Motor neuron (in vitro differentiated cells): ENCODE data around the gene NNT. TPM values are rescaled to one million over a fixed set of nuclear protein-coding genes. Genes with fewer than 3 reads are reported as not detected.

ENCODE experiments used
- ATAC-seq, 8 experiments: fragments of 200-7000 bp; cut with Tn5 transposase; replicated peaks in 6 of 8; 2 replicates each; pipeline ENCODE4 v1.8.0; 2021; ENCODE audit warnings: mild to moderate bottlenecking in 8 of 8, moderate library complexity in 8 of 8
- H3K27ac ChIP-seq, 2 donors: fragments of 250-450 bp; sonication (Bioruptor Pico); 2 replicates each; pipeline ENCODE4 v1.9.0; 2021; ENCODE audit warnings: antibody characterized with exemption in 2 of 2, mild to moderate bottlenecking in 2 of 2, moderate library complexity in 1 of 2
- H3K4me1 ChIP-seq, 2 donors: fragments of 250-450 bp; sonication (Bioruptor Pico); replicated peaks in 1 of 2; 2 replicates each; pipeline ENCODE4 v1.6.1; 2021; ENCODE audit warnings: antibody characterized with exemption in 2 of 2, mild to moderate bottlenecking in 2 of 2, moderate library complexity in 1 of 2
- H3K4me3 ChIP-seq, 5 donors: fragments of 250-450 bp; sonication (Bioruptor Pico); 2 replicates each; pipeline ENCODE4 v1.9.0; 2021; ENCODE audit warnings: antibody characterized with exemption in 5 of 5, mild to moderate bottlenecking in 5 of 5, moderate library complexity in 4 of 5
- WGBS, 10 experiments: fragments of 450-650 bp; shearing (Covaris generic); methylation state at CpG; one replicate each; pipeline ENCODE4 v1.0.0; 2022; 5-methylcytosine and 5-hydroxymethylcytosine counted together
- in situ Hi-C, 9 experiments: fragments of 400-800 bp; cut with MboI; loops; one replicate each; pipeline ENCODE4 v1.15.0; 2021; ENCODE audit warnings: low sequenced_read_pairs in 9 of 9, low pct_unique_long_range_greater_than_20kb in 2 of 9; ENCODE audit not compliant: unreplicated experiment in 9 of 9
- total RNA-seq, 8 experiments: library from RNA; unstranded; fragments of 300-600 nt; gene quantifications; 2 replicates each; pipeline versions ENCODE4 v1.2.3 to v1.2.4, GENCODE V29; 2022

The NNT gene
- total RNA-seq: 100 to 1,000 TPM in 1 of 8 experiments, 10 to 100 TPM in 7; 37.0 to 112 (median 50.4) TPM

DNA sequence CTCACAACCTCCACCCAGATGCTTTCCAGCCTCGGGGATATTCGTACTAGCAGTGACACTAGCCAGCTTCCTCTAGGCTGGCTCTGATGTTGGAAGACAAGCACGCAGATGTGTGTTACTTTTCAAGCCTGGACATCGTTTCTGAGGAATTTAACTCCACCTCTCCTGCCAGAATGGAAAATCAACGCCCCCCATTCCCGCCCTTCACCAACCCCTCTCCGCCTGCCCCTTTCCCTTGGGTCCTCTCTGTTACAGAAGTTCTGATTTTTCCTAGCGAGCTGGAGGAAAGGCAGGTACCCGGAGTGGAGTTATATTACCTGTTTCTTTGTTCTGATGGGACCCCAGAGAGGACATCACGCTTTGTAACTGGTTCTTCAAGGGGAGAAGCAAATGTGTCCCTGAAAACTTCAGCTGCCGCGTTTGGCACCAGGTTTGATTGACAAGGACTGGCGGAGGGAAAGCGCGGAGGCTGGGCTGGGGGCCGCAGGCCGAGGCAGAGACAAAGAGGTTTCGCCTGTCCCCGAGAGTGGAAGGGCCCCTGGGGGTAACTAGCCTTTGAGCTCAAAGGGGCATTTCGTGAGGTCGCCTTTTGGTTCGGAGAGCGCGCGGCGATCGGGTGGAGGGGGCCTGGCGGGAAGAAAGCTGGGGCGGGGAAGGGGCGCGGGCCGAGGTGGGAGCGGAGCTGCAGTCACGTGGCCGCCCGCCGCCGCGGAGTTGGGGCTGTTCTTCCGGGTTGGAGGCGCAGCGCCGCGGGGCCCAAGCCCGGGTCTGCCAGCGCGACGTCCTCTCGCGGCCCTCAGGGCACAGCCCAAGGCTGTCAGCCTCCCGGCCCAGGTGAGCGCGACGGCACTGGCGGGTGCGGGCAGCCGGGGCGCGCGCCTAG, at the start of gene NNT:
TSS of gene NNT (plus strand) at position 720 of the 883 bp plus-strand sequence. CDS start 6,016 bp downstream, outside the sequence.
- WGBS, 10 experiments: 0% methylated on average over 1 to 5 of the region's 60 CpGs; no CpG with 5 or more reads in 4 of the 10 experiments
- H3K4me1 ChIP-seq: peaks cover 12 to 17% of the 10 kb centered on the region in 2 donors
- peak within 1 kb of the TSS; percentile 60 to 80 (median 73) for H3K4me3 ChIP-seq
- peak; percentile 70 to 88 (median 84) for ATAC-seq
- in situ Hi-C loops: loop anchor here in 1 of 9 experiments (10.0 kb wide), 1 partner anchor 48 kb away; the partner anchor contains the start of gene PAIP1
- H3K27ac ChIP-seq: peak within 1 kb of the TSS; percentile 51 to 76

DNA sequence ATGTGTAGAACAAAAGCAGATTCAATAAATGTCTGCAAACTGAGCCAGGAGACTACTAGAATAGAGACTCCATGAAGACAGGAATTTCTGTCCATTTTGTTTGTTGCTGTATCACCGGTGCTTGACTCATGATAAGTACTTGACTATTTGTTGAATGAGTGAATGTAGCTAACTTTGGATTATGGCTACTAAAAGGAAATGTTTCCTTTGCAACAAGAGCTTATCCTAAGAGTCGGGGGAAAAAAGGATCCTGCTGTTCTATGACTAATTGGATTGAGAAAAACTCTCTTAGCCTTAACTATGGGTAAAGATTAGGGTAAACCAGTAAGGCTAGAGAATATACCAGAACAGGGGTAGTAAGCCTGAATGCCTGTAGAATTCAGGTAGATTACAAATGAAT, 49.6 kb upstream of the NNT start:
- ATAC-seq: no peak
- Histone ChIP-seq H3K27ac (no peak overlapping the region), H3K4me3 (no peak overlapping the region), H3K4me1 (peaks cover 16 to 30% of the 10 kb centered on the region in 2 donors)
- 44 to 100% (median 89%) methylated on average over 1 to 2 of the region's 2 CpGs; no CpG with 5 or more reads in 1 of the 10 experiments for WGBS, 10 experiments
- in situ Hi-C loops: loop anchor here in 1 of 9 experiments (10.0 kb wide), 1 partner anchor 51 kb away; the partner anchor contains the start of gene NNT

DNA sequence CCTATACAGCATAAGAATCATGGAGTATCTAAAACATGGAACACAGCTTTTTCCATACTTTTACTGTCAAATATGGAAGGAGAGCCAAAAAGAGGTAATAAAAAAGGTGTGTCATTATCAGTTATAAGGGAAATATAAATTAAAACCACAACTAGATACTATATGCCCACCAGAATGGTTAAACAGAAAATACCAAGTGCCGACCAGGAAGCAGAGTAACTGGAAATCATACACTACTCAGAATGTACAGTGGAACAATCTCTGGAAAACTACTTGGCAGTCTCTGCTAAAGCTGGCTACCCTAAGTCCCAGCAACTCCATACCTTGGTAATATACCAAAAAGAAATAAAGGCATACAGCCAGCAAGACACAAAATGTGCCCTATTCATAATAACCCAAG, 48.5 kb upstream of the NNT start:
- in situ Hi-C loops: loop anchor here in 1 of 9 experiments (10.0 kb wide), 1 partner anchor 50 kb away; the partner anchor contains the start of gene NNT
- WGBS, 10 experiments: 50 to 100% (median 100%) methylated on average over 1 of the region's 1 CpG; no CpG with 5 or more reads in 1 of the 10 experiments
- peaks cover 16 to 30% of the 10 kb centered on the region in 2 donors for H3K4me1 ChIP-seq
- peak overlapping the region in 2 of 5 donors; percentile 76 to 88 for H3K4me3 ChIP-seq
- H3K27ac ChIP-seq: no peak overlapping the region
- no peak for ATAC-seq

DNA sequence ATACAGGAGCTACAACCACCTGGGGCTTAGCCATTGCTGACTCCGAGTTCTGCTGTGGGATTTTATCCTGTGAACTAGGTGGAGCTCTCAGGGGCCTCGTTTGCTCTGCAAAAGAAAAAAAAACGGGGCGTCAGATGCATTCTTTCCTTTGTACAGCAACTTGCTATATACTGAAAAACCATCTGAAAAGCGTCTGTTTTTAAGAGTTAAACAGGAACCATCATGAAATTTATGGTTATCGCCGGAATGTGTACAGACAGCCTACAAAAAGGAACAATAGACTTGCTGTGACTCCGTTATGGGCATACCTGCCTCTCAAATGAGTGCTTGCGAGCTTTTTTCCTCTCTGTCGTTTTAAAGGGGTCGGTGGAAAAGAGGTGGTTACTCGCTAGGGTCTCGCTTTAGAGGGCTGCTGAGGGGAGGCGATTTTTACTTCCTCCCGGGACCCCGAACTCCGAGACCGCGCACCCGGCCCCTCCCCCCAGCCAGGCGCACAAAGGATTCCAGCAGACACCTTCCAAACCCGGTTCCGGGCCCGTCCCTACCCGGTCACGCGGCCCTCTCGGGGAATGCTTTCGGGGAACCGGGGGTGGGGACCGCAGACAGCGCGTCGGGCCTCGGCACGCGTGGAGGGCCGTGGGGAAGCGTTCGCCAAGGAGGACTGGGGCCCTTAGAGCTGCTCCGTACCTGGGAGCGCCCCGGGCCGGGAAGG, 46.9 kb upstream of the NNT start:
- in situ Hi-C loops: loop anchor here in 1 of 9 experiments (10.0 kb wide), 1 partner anchor 49 kb away; the partner anchor contains the start of gene NNT

DNA sequence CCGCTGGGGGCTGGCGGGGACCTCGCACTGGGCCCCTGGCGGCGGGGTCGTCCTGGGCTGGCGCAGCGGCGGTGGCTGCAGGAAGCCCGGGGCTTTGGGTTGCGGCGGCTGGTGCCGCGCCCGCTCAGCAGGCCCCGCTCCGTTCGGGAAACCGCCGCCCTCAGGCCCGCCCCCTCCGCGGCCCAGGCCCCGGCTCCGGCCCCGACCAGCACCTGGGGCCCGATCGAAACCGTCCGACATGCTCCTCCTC, 46.4 kb upstream of the NNT start:
- H3K4me3 ChIP-seq: peak overlapping the region; percentile 76 to 99 (median 88)
- H3K27ac ChIP-seq: peak overlapping the region; percentile 94 to 97
- ATAC-seq: peak in 5 of 8 experiments; percentile 62 to 87 (median 87)
- in situ Hi-C loops: loop anchor here in 1 of 9 experiments (10.0 kb wide), 1 partner anchor 48 kb away; the partner anchor contains the start of gene NNT
- WGBS, 10 experiments: 0% methylated on average over 4 of the region's 30 CpGs; no CpG with 5 or more reads in 9 of the 10 experiments
- peaks cover 16 to 30% of the 10 kb centered on the region in 2 donors for H3K4me1 ChIP-seq

More for the DNA sequence above, 46.9 kb upstream of the NNT start:
- Histone ChIP-seq H3K4me3 (peak overlapping the region; percentile 76 to 99 (median 88)), H3K27ac (peak overlapping the region; percentile 94 to 97), H3K4me1 (peaks cover 16 to 30% of the 10 kb centered on the region in 2 donors)
- peak in 5 of 8 experiments; percentile 25 to 51 (median 49) for ATAC-seq
- 0 to 9% (median 0%) methylated on average over 1 to 12 of the region's 44 CpGs; no CpG with 5 or more reads in 1 of the 10 experiments for WGBS, 10 experiments

DNA sequence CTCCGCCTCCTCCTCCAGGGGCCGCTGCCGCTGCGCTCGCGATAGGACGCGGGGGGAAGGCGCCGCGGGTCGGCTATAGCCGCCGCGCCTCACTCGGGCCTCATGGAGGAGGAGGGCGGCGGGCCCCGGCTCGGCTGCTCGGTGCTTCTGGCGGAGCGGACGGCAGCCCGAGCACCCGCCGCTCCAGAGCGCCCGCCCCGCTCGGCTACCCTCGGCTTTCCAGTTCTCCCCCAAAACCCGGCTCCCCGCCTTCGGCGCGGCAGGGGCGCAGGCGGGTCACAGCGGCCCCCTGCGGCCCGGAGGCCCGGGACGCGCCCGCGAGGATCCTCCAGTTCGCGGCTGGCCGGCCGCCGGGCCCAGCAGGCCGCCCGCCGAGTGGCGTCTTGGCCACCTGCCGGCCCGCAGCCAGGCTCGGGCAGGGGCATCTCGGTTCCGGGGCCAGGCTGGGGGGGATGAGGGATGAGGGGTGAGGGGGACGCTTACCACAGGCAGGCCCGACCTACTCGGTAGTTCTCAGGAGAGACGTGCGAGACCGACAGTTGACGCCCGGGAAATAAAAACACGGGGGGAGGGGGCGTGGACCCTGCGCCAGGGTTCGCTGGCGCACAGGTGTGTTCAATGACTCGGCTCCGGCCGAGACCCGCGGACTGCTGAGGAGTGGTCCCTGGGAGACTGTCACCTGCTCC, 46.0 kb upstream of the NNT start, which contains the start of gene PAIP1:
TSS of gene PAIP1 (minus strand) at position 221 of the 686 bp plus-strand sequence. CDS start 231 bp downstream, outside the sequence.
- H3K4me1 ChIP-seq: peaks cover 16 to 28% of the 10 kb centered on the region in 2 donors
- 0 to 10% (median 0%) methylated on average over 2 to 5 of the region's 79 CpGs; no CpG with 5 or more reads in 7 of the 10 experiments for WGBS, 10 experiments
- ATAC-seq: peak; percentile 60 to 90 (median 86)
- H3K27ac ChIP-seq: peak within 1 kb of the TSS; percentile 94 to 97
- in situ Hi-C loops: loop anchor here in 1 of 9 experiments (10.0 kb wide), 1 partner anchor 48 kb away; the partner anchor contains the start of gene NNT
- H3K4me3 ChIP-seq: peak within 1 kb of the TSS; percentile 76 to 99 (median 88)

DNA sequence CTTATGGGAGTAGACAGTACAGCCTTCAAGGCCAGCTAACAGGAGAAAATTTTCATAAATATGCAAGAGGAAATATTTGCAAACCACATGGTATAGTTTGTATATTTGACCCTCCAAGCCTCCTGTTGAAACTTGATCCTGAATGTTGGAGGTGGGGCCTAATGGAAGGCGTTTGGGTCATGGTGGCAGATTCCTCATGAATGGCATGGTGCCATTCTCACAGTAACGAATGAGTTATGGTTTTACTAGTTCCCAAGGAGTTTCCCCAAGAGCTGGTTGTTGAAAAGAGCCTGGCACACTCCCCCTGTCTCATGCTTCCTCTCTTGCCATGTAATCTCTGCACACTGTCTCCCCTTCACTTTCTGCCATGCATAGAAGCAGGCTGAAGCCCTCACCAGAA, 42.9 kb upstream of the NNT start:
- WGBS, 10 experiments: 0 to 63% (median 53%) methylated on average over 2 of the region's 2 CpGs; no CpG with 5 or more reads in 7 of the 10 experiments
- in situ Hi-C loops: no loop called here
- Histone ChIP-seq H3K4me1 (peaks cover 4 to 6% of the 10 kb centered on the region in 2 donors), H3K4me3 (no peak overlapping the region), H3K27ac (no peak overlapping the region)
- ATAC-seq: peak in 3 of 8 experiments; percentile 9 to 44 (median 11)

DNA sequence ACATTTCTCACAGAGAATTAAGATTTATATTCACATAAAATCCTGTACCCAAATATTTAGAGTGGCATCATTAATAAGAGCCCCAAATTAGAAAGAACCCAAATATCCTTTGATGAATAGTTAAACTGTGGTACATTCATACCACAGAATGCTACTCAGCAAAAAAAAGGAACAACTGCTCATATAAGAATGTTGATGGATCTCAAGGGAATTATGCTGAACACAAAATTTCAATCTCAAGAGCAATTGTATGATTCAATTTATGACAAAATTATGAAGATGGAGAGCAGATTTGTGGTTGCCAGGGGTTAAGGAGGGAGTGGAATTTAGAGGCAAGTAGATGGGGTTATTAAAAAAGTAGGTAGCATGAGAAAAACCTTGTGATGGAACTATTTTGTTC, 41.6 kb upstream of the NNT start:
- ATAC-seq: no peak
- H3K27ac ChIP-seq: no peak overlapping the region
- in situ Hi-C loops: no loop called here
- peaks cover 0 to 6% of the 10 kb centered on the region in 2 donors for H3K4me1 ChIP-seq
- no peak overlapping the region for H3K4me3 ChIP-seq

DNA sequence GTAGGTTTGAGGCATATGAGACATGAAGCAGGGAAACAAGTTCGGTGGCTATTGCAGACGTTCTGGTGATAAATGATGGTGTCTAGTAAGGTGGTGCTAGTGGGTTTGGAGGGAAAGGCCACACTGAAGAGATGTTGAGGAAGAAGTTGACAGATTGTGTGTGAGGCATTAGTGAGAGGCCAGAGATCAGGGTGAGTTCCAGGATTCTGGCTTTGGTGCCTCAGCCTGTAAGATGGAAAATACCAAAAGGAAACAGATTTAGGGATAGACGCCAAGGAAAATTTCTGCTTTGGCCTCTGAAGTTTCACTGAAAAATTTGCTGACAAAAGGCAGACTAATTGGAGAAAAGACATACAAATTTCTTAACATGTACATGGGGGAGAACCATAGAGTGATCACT, 39.7 kb upstream of the NNT start:
- Histone ChIP-seq H3K27ac (no peak overlapping the region), H3K4me3 (no peak overlapping the region), H3K4me1 (no peaks in the 10 kb centered on the region)
- ATAC-seq: no peak
- WGBS, 10 experiments: 21 to 86% (median 75%) methylated on average over 1 to 3 of the region's 3 CpGs; no CpG with 5 or more reads in 4 of the 10 experiments
- in situ Hi-C loops: no loop called here

DNA sequence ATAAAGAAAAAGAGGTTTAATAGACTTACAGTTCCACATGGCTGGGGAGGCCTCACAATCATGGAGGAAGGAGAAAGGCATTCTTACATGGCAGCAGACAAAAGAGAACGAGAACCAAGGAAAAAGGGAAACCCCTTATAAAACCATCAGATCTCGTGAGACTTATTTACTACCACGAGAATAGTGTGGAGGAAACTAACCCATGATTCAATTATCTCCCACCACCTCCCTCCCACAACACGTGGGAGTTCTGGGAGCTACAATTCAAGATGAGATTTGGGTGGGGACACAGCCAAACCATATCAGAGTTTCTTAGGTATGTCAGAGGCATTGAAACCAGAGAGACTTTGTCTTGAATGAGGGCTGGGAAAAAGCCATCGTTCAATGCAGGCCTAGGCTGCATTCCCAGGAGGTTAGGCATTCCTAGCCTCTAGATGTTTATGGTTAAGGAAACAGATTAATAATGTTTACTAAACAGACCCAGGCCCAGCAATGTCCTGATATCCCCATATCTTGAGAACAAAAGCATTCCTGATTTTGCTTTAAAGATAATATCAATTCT, 38.6 kb upstream of the NNT start:
- ATAC-seq: no peak
- in situ Hi-C loops: no loop called here
- 0 to 100% (median 63%) methylated on average over 1 to 5 of the region's 5 CpGs for WGBS, 10 experiments

DNA sequence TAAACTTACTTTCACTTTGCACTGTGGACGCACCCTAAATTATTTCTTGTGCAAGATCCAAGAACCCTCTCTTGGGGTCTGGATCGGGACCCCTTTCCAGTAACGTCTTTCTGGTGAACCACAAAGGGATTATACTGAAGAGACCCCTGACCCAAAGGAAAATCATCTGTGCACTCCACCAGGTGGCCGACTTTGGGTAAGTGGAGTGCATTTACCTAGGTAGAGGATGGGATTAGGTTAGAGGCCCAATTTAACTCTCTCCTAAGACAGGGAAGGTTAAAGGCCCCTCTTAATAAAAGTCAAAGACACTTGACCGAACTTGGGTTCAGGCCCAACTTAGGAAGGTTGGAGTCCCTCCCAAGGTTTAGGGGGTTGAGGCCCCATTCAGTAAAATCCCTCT, 37.9 kb upstream of the NNT start:
- in situ Hi-C loops: no loop called here
- no peak for ATAC-seq
- 60 to 98% (median 80%) methylated on average over 1 to 5 of the region's 5 CpGs; no CpG with 5 or more reads in 1 of the 10 experiments for WGBS, 10 experiments
- no peaks in the 10 kb centered on the region for H3K4me1 ChIP-seq
- no peak overlapping the region for H3K4me3 ChIP-seq
- no peak overlapping the region for H3K27ac ChIP-seq

More for the DNA sequence above, 38.6 kb upstream of the NNT start:
- Histone ChIP-seq H3K27ac (no peak overlapping the region), H3K4me3 (no peak overlapping the region), H3K4me1 (no peaks in the 10 kb centered on the region)

DNA sequence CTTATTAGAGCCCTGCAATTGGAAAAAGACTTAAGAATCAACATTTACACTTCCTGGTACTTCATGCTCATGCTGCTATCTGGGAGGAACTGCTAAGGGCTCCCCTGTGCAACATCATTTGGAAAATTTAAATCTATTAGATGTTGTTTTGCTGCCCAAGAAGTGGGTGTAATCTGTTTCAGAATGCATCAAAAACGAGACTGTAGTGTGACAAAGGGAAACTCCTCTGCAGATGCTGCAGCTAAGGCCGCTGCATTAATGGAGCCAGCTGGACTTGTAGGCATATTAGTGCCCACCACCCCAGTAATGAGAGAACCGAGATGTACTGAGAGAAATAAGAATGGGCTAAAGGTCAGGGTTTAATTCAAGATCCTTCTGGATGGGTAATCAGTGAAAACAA, 35.0 kb upstream of the NNT start:
- in situ Hi-C loops: no loop called here
- H3K4me3 ChIP-seq: no peak overlapping the region
- peak in 1 of 8 experiments; percentile 36 for ATAC-seq
- H3K4me1 ChIP-seq: no peaks in the 10 kb centered on the region
- WGBS, 10 experiments: 8 to 77% (median 68%) methylated on average over 1 to 3 of the region's 3 CpGs; no CpG with 5 or more reads in 1 of the 10 experiments
- no peak overlapping the region for H3K27ac ChIP-seq
